ENCODE data around the gene IAH1. TPM values are rescaled to one million over a fixed set of nuclear protein-coding genes. Genes with fewer than 3 reads are reported as not detected.

The IAH1 gene
- total RNA-seq, 3 donors from 2014 or later = 39.0 to 40.6 (median 40.3) TPM

DNA sequence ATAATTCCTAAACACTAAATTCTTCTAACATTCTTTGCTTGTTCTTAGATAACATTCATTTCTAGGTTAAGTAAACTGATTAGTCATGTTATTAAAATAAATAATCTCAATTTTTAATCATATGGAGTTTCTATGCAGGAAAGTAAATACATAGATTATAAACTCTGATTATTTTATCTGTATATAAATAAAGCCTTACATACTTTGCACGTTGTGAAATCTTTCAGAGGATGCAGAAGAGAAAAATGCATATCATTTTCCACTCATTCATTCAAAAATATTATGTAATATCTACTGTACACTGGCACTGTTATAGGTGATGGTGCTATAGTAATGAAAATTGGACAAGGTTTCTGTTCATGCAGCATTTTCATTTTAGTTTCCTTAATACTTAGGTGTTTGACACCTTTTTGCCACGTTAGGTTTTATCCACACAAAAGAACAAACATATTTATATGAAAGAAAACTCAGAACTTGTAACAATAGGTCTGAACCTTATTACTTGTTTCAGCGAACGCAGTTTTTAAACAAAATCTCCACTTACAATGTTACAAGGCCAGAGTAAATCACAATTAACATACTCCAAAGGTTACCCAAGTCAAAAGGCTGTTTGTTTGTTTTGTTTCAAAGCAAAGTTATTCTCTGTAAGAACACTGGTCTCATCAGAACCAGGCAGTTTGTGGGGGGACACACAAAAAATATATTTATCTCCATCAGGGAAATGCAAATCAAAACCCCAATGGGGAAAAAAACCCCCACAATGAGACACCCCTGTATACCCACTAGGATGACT is 53.8 kb downstream of the IAH1 start:
- no peak for DNase-seq

DNA sequence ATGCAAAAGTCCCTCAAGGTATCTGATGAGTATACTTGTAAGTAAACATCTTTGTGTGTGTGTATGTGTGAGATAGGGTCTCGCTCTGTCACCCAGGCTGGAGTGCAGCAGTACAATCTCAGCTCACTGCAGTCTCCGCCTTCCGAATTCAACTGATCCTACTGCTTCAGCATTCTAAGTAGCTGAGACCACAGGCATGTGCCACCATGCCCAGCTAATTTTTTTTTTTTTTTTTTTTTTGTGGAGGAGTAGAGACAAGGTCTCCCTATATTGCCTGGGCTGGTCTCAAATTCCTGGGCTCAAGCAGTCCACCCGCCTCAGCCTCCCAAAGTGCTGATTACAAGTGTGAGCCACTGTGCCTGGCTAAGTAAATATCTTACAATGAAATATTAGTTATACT is 58.1 kb downstream of the IAH1 start:
- Mint-ChIP-seq H3K4me1 (ENCODE audit: low read depth) (peaks cover 8% of the 10 kb centered on the region), H3K9me3 (no peaks in the 10 kb centered on the region), H3K4me3 (no peak overlapping the region), H3K36me3 (ENCODE audit: insufficient read depth) (peaks cover 35% of the 10 kb centered on the region), H3K27me3 (ENCODE audit: low read depth) (no peaks in the 10 kb centered on the region)
- ATAC-seq (no peak), DNase-seq (no peak)

More for the DNA sequence above, 53.8 kb downstream of the IAH1 start:
- H3K4me1 Mint-ChIP-seq (ENCODE audit: low read depth) = peaks cover 2% of the 10 kb centered on the region
- H3K27me3 Mint-ChIP-seq (ENCODE audit: low read depth) = no peaks in the 10 kb centered on the region
- no peaks in the 10 kb centered on the region for H3K9me3 Mint-ChIP-seq
- H3K4me3 Mint-ChIP-seq = no peak overlapping the region
- H3K36me3 Mint-ChIP-seq (ENCODE audit: insufficient read depth) = peaks cover 47% of the 10 kb centered on the region
- ATAC-seq = no peak

DNA sequence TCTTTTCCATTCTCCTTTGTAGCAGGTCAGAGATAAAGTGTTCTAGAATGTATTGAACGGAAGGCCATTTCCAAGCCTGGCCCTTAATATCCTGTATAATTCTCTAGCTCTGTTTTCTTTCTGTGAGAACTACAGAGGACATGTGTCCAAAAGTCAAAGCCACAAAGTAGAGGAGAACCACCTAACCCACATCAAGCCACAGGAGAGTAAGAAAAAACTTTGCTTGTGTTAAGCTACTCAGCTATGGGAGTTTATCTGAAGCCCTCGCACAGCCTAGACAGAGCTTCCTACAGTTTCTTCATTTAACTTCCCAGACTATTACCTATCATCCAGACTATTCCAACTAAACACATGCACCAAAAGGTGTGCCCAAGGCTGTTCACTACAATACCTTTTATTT is 59.3 kb downstream of the IAH1 start:
- no peaks in the 10 kb centered on the region for H3K9me3 Mint-ChIP-seq
- H3K4me3 Mint-ChIP-seq = no peak overlapping the region
- no peaks in the 10 kb centered on the region for H3K27me3 Mint-ChIP-seq (ENCODE audit: low read depth)
- no peak for ATAC-seq
- H3K36me3 Mint-ChIP-seq (ENCODE audit: insufficient read depth) = peaks cover 27% of the 10 kb centered on the region
- H3K4me1 Mint-ChIP-seq (ENCODE audit: low read depth) = peaks cover 13% of the 10 kb centered on the region
- DNase-seq = no peak

DNA sequence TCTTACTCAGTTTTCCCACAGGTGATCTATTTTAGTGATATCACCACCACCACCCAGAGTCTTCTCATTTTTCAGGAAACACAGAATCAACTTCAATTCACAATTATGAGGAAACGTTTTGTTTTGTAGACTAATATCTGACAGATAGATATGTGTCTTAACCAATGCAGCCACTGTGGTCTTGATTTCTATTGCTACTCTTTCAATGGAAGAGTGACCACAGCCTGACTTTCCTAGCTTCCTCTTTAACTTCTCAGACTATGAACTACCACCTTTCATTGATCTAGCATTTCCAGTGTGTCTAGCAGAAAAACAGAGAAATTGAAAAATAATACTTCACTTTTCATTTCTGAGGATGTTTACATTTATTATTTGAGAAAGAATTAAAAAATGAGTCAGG is 60.8 kb downstream of the IAH1 start:
- Mint-ChIP-seq H3K4me3 (no peak overlapping the region), H3K27me3 (ENCODE audit: low read depth) (no peaks in the 10 kb centered on the region), H3K36me3 (ENCODE audit: insufficient read depth) (peaks cover 29% of the 10 kb centered on the region), H3K9me3 (no peaks in the 10 kb centered on the region), H3K4me1 (ENCODE audit: low read depth) (peaks cover 22% of the 10 kb centered on the region)
- ATAC-seq (no peak), DNase-seq (no peak)

DNA sequence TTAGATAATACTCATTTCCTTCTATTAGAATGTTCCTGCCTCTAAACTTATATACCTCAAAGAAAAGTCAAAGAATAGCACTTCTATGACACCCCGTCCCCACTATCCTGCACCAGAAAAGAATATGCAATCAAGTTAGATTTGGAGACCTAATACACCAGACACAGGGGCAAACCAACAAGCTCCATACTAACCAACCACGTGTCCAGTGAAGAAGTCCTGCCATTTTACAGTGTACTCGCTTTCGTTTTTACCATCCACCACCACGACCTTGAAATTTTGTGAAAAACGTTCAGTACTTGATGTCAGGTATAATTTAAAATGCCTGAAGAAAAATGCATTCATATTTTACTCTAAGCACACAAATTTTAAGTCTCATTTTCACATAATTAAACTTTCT is 62.2 kb downstream of the IAH1 start:
- no peak for ATAC-seq
- H3K27me3 Mint-ChIP-seq (ENCODE audit: low read depth) = no peaks in the 10 kb centered on the region
- H3K36me3 Mint-ChIP-seq (ENCODE audit: insufficient read depth) = peaks cover 31% of the 10 kb centered on the region

DNA sequence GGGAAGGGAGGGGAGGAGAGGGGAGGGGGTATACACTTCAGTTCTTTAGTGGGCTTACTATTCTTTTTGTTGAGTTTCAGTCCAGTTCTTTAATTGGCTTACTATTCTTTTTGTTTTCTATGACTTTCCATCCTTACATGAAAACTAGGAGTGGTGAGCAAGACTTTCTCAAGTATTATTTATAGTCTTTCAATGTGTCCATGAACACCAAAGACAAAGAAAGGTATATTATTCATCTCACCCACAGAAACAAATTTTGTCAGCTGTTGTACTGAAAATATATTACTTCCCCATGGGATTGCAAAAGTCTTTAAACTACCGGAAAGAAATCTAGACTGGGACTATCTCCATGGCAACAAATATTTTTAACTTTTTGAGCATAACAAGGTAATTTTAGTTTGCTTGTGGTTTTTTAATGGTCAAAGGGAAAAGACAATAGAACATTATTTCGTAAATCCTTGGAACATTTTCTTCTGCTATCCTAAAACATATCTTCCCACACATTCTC is 63.7 kb downstream of the IAH1 start:
- H3K4me1 Mint-ChIP-seq (ENCODE audit: low read depth) = peaks cover 24% of the 10 kb centered on the region
- no peak for DNase-seq
- peaks cover 30% of the 10 kb centered on the region for H3K36me3 Mint-ChIP-seq (ENCODE audit: insufficient read depth)
- no peak overlapping the region for H3K4me3 Mint-ChIP-seq
- H3K9me3 Mint-ChIP-seq = no peaks in the 10 kb centered on the region
- no peaks in the 10 kb centered on the region for H3K27me3 Mint-ChIP-seq (ENCODE audit: low read depth)
- ATAC-seq = no peak

More for the DNA sequence above, 62.2 kb downstream of the IAH1 start:
- H3K9me3 Mint-ChIP-seq = no peaks in the 10 kb centered on the region
- no peak for DNase-seq
- H3K4me1 Mint-ChIP-seq (ENCODE audit: low read depth) = peaks cover 22% of the 10 kb centered on the region
- no peak overlapping the region for H3K4me3 Mint-ChIP-seq

Other genes with a start within 250 kb of the IAH1 start
- gene ITGB1BP1, start 51.0 kb upstream of the IAH1 start, total RNA-seq = 100 to 1,000 TPM in 2 of 3 donors, 10 to 100 TPM in 1; 90.2 to 137 (median 119) TPM
- 10 to 100 TPM; 61.8 to 66.6 (median 63.5) TPM for gene CPSF3, start 50.9 kb upstream of the IAH1 start, total RNA-seq
- gene ADAM17, start 81.3 kb downstream of the IAH1 start, total RNA-seq = 10 to 100 TPM; 19.6 to 42.0 (median 21.6) TPM
- 100 to 1,000 TPM; 641 to 717 (median 687) TPM for gene YWHAQ, start 156.4 kb downstream of the IAH1 start, total RNA-seq